ENCODE data around the gene SLC52A1. TPM values are rescaled to one million over a fixed set of nuclear protein-coding genes. Genes with fewer than 3 reads are reported as not detected.

Gene SLC52A1
- polyA plus RNA-seq, 3 donors, result not detected

- 88% methylated on average over 12 of the region's 14 CpGs for WGBS (ENCODE audit: insufficient coverage)
- Mint-ChIP-seq H3K27ac (no peak overlapping the region), H3K27me3 (ENCODE audit: low read depth in 3 of 3) (peaks cover 13 to 42% (median 31%) of the 10 kb centered on the region in 3 donors), H3K4me1 (peaks cover 24% of the 10 kb centered on the region), H3K36me3 (no peaks in the 10 kb centered on the region), H3K9me3 (peaks cover 0 to 3% (median 0%) of the 10 kb centered on the region in 7 donors), H3K4me3 (peak overlapping the region in 1 of 2 donors; percentile 46)
- Histone ChIP-seq H3K36me3 (replicated peaks in 1 of 2; ENCODE audit: control insufficient read depth in 1 of 2, insufficient read depth in 2 of 2, low read length in 2 of 2) (no peaks in the 10 kb centered on the region), H3K4me1 (ENCODE audit: control insufficient read depth in 1 of 2, insufficient read depth in 2 of 2, low read length in 2 of 2) (peaks cover 21 to 26% of the 10 kb centered on the region in 2 donors), H3K79me2 (ENCODE audit: insufficient read depth, low read length) (no peaks in the 10 kb centered on the region), H2AFZ (ENCODE audit: insufficient read depth, low read depth, low read length, poor library complexity, severe bottlenecking) (no peak overlapping the region), H3K4me2 (replicated peaks; ENCODE audit: extremely low read depth, low read length, poor library complexity, severe bottlenecking) (no peak overlapping the region), H3K4me3 (replicated peaks in 1 of 3; ENCODE audit: low read depth in 2 of 3, low read length in 3 of 3) (no peak overlapping the region), H3K9ac (ENCODE audit: insufficient read depth, low read length, poor library complexity, severe bottlenecking) (no peak overlapping the region), H3K27me3 (ENCODE audit: control insufficient read depth in 2 of 2, insufficient read depth in 2 of 2, low read length in 2 of 2) (peaks cover 2 to 20% of the 10 kb centered on the region in 2 donors), H3K9me3 (replicated peaks in 1 of 2; ENCODE audit: control insufficient read depth in 1 of 2, insufficient read depth in 1 of 2, low read length in 2 of 2) (no peaks in the 10 kb centered on the region), H3K27ac (ENCODE audit: low read depth in 1 of 2, low read length in 2 of 2) (no peak overlapping the region), H4K20me1 (ENCODE audit: insufficient read depth, low read length) (no peaks in the 10 kb centered on the region)
- no peak for DNase-seq
- TF ChIP-seq CTCF (IDR thresholded peaks at IDR 0.05), result no peak
- intact Hi-C loops (cut with micrococcal nuclease), result loop anchor here in 1 of 2 donors (5.0 kb wide), 1 partner anchor 37 kb away; the partner anchor contains the start of genes INCA1 and KIF1C
Observed at GRCh38 chr17:5034651-5035050, 575 bp downstream of the SLC52A1 start.

GRCh38 chr17:5034063-5034462 is 1.2 kb downstream of the SLC52A1 start:
- H3K9me3 ChIP-seq (replicated peaks in 1 of 2; ENCODE audit: control insufficient read depth in 1 of 2, insufficient read depth in 1 of 2, low read length in 2 of 2), result no peaks in the 10 kb centered on the region
- no peak for DNase-seq
- H4K20me1 ChIP-seq (ENCODE audit: insufficient read depth, low read length), result no peaks in the 10 kb centered on the region
- Mint-ChIP-seq H3K27me3 (ENCODE audit: low read depth in 3 of 3) (peaks cover 13 to 42% (median 30%) of the 10 kb centered on the region in 3 donors), H3K27ac (peak overlapping the region in 2 of 7 donors; percentile 45 to 50), H3K4me1 (peaks cover 26% of the 10 kb centered on the region), H3K36me3 (no peaks in the 10 kb centered on the region), H3K4me3 (peak overlapping the region in 1 of 2 donors; percentile 46), H3K9me3 (peaks cover 0 to 3% (median 0%) of the 10 kb centered on the region in 7 donors)
- no peak overlapping the region for H3K9ac ChIP-seq (ENCODE audit: insufficient read depth, low read length, poor library complexity, severe bottlenecking)
- intact Hi-C loops (cut with micrococcal nuclease), result loop anchor here in 1 of 2 donors (5.0 kb wide), 1 partner anchor 37 kb away; the partner anchor contains the start of genes INCA1 and KIF1C
- no peaks in the 10 kb centered on the region for H3K79me2 ChIP-seq (ENCODE audit: insufficient read depth, low read length)
- 96% methylated on average over 5 of the region's 5 CpGs for WGBS (ENCODE audit: insufficient coverage)
- TF ChIP-seq CTCF (IDR thresholded peaks at IDR 0.05), result no peak
- H2AFZ ChIP-seq (ENCODE audit: insufficient read depth, low read depth, low read length, poor library complexity, severe bottlenecking), result no peak overlapping the region
- no peak overlapping the region for H3K4me2 ChIP-seq (replicated peaks; ENCODE audit: extremely low read depth, low read length, poor library complexity, severe bottlenecking)
- no peak overlapping the region for H3K27ac ChIP-seq (ENCODE audit: low read depth in 1 of 2, low read length in 2 of 2)
- H3K27me3 ChIP-seq (ENCODE audit: control insufficient read depth in 2 of 2, insufficient read depth in 2 of 2, low read length in 2 of 2), result peaks cover 2 to 20% of the 10 kb centered on the region in 2 donors
- no peak overlapping the region for H3K4me3 ChIP-seq (replicated peaks in 1 of 3; ENCODE audit: low read depth in 2 of 3, low read length in 3 of 3)
- H3K4me1 ChIP-seq (ENCODE audit: control insufficient read depth in 1 of 2, insufficient read depth in 2 of 2, low read length in 2 of 2), result peaks cover 21 to 26% of the 10 kb centered on the region in 2 donors
- no peaks in the 10 kb centered on the region for H3K36me3 ChIP-seq (replicated peaks in 1 of 2; ENCODE audit: control insufficient read depth in 1 of 2, insufficient read depth in 2 of 2, low read length in 2 of 2)
